GM15510 (cell line): ENCODE data around the gene GPR32.
"Not testable (repeated sequence)": the region's sequence is repeated elsewhere in the genome, so short reads cannot be mapped to it uniquely, and the experiment has no call there.

Experiments used
- POLR2A ChIP-seq: IDR thresholded peaks from 3 replicates; pipeline ENCODE4 v1.6.1; 2011; ENCODE audit warnings: borderline replicate concordance; ENCODE audit not compliant: insufficient read length; ENCODE audit errors: extremely low read depth

GPR32 gene, protein sequence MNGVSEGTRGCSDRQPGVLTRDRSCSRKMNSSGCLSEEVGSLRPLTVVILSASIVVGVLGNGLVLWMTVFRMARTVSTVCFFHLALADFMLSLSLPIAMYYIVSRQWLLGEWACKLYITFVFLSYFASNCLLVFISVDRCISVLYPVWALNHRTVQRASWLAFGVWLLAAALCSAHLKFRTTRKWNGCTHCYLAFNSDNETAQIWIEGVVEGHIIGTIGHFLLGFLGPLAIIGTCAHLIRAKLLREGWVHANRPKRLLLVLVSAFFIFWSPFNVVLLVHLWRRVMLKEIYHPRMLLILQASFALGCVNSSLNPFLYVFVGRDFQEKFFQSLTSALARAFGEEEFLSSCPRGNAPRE

DNA sequence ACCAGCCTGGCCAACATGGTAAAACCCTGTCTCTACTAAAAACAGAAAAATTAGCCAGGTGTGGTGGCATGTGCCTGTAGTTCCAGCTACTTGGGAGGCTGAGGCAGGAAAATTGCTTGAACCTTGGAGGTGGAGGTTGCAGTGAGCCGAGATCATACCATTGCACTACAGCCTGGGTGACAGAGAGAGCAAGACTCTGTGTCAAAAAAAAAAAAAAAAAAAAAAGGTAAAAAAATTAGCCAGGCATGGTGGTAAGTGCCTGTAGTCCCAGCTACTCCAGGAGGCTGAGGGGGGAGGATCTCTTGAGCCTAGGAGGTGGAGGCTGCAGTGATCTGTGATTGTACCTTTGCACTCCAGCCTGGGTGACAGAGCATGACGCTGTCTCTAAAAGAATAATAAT lies at the start of gene GPR32:
TSS of gene GPR32 (plus strand) at position 301 of the 400 bp plus-strand sequence. CDS start 137 bp downstream, outside the sequence.
- not testable (repeated sequence) for TF ChIP-seq POLR2A

DNA sequence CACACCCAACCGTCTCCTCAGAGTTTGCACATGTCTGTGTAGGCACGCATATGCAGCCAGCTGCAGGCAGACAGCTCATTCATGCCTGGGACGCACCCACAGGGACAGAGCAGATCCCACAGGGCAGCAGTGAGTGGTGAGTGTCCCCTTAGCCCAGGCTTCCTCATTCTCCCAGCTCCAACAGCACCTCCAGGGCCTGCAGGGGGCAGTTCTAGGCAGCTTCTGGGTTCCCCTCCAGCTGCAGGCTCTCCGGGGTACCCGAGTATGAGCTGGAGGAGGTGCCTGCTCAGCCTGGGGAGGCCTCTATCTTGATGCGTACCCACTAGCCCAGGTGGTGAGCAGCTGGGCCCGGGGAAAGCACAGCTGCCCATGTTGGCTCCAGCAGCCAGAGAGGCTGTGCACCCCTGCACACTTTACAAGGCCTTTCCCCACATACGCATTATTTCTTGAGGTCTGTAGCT lies 49.3 kb upstream of the GPR32 start:
- no peak for TF ChIP-seq POLR2A

DNA sequence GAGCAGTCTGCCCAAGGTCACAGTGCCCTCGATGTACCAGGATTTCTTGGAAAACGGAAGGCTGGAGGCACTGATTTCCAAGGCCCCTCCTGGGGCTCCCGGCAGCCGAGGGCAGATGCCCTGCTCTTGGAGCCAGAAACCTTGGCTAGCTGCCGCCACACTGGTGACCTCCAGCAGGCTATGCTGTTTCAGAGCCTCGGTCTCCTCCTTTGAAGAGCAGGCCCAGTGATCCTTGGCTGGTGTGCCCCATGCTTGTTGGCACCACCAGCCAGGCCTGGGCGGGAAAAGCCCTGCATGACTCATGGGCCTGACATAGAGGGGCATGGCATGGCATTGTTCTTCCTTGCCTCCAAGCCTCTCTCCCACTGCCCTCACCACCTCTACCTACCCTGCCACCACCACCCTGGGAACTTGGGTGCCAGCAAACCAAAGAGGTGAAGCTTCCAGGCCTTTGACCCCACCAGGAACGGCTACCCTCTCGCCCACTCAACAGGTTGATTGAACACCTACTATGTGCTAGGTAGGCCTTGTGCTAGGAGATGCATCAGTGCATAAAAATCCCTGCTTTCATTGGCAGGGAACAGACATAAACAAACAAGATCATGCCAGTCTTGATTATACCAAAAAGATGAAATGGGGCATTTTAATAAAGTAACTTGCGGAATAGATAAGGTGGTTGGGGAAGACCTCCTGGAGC lies 48.7 kb upstream of the GPR32 start:
- TF ChIP-seq POLR2A = no peak

DNA sequence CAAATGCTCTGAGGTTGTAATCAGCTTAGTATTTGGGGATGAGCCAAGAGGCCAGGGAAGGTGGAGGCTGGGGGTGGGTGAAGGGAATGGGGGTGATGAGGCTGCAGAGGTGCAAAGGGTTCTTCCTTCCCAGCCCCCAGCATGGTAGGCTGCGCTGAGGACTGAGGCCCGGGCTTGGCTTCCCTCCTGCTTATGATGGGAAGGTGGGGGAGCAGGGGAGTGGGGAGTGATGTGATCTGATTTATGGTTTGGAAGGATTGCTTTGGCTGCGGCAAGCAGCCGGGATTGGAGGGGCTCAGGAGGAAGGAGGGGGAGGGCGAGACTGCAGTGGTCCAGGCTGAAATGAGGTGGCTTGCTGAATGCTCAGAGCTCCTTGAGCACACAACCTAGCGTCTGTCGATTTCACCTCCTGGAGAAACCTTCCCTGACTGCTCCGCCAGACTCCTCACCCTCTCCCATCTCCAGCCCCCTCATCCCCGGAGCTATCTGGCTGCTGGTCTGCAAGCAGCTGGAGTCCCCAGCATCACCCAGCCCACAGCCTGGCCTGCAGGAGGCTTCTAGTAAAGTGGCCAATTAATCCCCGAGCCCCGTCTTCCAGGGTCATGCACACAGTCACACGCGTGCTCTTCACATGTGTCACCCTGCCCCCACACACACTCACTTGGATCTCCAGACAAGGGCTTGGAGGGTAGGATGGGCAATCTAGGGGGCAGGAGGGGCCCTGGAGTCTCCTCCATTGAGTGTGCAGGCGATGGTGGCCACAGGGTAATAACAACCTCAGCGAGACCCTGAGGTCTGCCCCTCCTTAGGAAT lies 47.9 kb upstream of the GPR32 start:
- no peak for TF ChIP-seq POLR2A

DNA sequence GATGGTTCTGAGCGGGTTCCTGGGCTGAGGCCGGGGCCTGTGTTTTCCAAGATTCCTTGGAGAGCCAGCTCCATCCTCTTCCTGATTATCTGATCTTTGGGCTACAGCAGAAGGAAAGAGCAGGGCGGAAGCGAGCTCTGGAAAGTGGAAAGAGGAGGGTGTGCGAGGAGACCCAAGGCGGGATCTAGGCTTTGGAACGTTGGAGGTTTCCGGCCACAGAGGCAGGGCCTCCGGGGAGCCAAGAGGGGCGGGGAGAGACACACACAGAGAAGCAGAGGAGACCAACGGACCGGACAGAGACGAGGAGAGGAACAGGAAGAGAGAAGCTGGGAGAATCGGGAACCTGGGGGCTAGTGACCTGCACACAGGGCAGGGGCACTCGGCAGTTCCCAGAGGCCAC lies 47.2 kb upstream of the GPR32 start, which contains the start of gene CLEC11A:
TSS of gene CLEC11A (plus strand) at position 296 of the 400 bp plus-strand sequence. CDS start 162 bp downstream, outside the sequence.
- TF ChIP-seq POLR2A = no peak

DNA sequence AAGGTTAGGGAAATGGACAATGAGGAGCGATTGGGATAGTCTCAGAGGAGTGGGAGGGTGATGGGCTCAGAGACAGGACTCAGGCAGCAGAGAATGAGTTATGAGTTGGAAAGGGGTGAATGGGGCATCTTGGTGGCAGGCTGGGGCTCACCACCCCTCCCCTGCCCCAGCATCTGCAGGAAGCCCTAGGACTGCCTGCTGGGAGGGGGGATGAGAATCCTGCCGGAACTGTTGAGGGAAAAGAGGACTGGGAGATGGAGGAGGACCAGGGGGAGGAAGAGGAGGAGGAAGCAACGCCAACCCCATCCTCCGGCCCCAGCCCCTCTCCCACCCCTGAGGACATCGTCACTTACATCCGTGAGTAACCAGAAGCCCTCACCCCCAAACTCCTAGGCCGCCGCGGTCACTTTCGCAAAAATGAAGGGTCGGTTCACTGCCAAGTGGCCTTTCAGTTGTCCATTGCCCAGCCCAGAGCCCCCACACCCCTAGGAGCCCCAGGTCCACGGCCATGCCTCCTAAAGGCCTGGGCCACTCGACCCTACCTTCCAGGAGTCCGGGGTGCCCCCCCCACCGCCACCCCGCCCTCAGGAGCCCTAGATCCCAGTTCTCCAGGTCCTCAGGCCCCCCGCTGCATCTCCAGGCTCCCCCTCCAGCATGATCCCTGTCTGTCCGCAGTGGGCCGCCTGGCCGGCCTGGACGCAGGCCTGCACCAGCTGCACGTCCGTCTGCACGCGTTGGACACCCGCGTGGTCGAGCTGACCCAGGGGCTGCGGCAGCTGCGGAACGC lies 46.3 kb upstream of the GPR32 start:
- TF ChIP-seq POLR2A = no peak

DNA sequence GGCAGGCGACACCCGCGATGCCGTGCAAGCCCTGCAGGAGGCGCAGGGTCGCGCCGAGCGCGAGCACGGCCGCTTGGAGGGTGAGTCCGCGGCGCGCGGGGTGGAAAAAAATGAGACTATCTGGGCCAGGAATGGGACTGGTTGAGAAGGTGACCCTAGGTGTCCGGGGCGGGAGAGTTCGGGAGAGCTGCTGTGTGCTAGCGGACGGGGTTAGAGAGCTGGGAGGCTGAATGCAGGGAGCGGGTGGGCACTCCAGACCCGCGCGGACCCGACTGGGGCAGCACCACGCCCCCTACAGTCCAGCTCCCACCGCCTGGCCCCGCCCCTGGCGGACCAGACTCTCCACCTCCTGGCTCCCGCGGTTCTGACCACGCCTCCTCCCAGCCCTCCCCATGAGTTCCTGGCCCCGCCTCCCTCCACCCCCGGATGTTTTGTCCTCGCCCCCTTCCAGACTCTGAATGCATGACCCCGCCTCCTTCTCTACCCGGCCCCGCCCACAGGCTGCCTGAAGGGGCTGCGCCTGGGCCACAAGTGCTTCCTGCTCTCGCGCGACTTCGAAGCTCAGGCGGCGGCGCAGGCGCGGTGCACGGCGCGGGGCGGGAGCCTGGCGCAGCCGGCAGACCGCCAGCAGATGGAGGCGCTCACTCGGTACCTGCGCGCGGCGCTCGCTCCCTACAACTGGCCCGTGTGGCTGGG lies 45.6 kb upstream of the GPR32 start:
- TF ChIP-seq POLR2A = peak; percentile 86

DNA sequence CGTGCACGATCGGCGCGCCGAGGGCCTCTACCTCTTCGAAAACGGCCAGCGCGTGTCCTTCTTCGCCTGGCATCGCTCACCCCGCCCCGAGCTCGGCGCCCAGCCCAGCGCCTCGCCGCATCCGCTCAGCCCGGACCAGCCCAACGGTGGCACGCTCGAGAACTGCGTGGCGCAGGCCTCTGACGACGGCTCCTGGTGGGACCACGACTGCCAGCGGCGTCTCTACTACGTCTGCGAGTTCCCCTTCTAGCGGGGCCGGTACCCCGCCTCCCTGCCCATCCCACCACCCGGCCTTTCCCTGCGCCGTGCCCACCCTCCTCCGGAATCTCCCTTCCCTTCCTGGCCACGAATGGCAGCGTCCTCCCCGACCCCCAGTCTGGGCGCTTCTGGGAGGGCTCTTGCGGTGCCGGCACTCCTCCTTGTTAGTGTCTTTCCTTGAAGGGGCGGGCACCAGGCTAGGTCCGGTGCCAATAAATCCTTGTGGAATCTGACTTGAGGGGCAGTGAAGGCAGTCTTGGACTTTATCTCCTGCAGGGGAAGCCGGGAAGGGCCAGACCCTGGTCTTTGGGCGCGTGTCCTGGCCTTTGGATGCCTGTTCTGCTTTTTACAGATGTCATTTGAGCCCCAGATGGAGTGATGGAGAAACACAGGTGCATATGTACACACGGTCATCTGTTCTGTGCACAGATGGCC lies 44.9 kb upstream of the GPR32 start:
- TF ChIP-seq POLR2A = no peak

DNA sequence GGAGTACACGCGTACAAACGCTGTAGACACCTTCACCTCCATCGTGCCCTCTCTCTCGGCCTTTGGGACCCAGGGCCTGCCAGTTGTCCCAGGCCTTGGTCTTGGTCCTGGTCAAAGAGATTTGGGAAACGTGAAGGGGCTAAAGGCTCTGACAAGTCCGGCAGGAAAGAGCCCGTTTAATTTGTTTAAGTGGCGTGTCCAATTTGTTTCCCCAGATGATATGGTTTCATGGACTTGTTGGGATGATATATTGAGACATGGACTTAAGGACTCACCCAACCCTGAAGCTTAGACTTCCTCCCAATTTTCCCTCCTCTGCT lies 44.4 kb upstream of the GPR32 start:
- no peak for TF ChIP-seq POLR2A

DNA sequence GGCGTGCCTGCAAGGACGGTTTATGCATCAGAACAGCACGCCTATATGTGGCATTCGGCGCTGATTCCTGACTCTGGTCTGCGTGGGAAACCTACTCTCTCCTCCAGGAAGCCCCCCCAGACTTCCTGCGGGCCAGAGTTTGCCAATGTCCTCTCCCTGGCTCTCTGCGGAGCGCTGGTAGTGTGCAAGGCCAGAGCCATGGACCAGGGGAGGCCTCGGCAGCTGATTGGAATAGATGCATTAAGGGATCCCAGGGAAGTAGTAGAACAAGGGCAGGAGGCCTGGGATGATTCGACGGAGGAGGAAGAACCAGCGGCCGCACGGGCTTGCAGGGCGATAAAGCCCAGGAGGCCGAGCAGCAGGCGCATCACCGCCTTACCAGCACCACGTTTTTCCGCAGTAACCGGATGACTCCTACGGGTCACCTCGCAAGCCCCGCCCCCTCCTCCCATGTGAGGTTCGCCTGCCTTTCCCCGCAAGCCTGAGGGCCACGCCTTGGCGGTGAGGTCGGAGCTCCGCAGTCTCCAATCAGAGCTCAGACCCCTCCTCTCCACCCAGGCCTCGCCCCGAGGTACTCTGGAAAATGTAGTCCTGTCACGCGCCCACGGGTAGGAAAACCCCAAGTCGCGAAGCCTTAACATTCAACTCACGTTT lies 42.1 kb upstream of the GPR32 start:
- TF ChIP-seq POLR2A = no peak

DNA sequence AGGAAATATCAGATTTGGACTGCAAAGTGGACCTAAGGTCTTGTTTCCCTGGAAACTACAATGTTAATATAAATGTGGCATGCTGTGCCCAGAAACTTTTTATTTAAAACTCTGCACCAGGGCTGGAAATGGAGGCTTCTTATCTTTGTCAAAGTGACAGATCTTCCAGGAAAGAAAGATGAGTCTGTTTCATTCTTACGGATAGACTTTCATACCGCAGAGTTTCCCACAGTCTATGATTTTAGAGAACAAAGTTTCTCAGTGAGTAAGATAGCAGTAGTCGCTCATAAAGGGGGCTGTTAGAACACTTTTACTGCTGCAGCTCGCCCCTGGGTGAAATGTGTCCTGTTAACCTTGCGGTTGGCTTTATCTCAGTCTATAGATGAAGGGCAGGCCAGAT lies 40.4 kb upstream of the GPR32 start:
- no peak for TF ChIP-seq POLR2A

DNA sequence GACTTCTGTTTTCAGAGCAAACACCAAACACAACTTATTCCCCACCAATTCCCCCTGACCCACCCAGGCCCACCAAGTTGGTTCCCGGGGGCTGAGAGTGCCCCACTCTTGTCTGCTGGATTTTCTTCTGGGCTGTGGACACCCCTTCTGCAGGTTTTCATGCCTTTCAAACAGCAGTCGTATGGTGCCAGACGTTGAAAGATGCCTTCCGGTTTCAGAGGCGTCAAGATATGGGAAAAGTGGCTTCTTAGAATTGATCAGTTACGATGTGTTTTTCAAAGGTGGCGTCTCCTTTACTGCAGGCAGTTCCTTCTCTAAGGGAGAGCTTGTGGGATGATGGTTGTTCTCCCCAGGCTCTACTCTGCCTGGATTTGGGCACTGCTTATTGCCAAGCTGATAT lies 34.4 kb upstream of the GPR32 start:
- TF ChIP-seq POLR2A = no peak

DNA sequence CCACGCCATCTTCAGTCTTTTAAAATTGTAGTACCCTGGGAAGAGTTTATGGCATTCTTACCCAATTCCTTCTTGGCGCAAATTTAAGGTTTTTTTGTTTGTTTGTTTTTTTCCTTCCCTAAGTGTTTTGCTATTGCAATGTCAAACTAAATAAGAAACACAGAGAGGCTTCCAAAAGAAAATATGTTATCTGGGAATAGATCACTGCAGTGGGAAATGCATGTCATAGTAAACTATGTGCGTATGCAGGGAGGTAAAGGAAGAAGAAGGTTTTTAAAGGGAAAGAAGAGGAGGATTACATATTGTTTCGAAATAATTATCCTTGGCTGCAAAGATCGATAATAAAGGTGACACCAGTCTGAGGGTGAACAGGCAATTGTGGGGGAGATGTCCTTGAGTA lies 33.9 kb upstream of the GPR32 start:
- TF ChIP-seq POLR2A = no peak
